Heart left ventricle (tissue), 16 donors: ENCODE data around the gene PCBP4. TPM values are rescaled to one million over a fixed set of nuclear protein-coding genes. Genes with fewer than 3 reads are reported as not detected.

Source experiments
- ATAC-seq, 4 donors: fragments of 200-7000 bp; cut with Tn5 transposase; one replicate each; pipeline ENCODE4 v1.9.1; 2020 to 2022; ENCODE audit warnings: moderate library complexity in 4 of 4, mild to moderate bottlenecking in 3 of 4, moderate number of reproducible peaks in 1 of 4
- DNase-seq, 5 donors: peaks; one replicate each; pipeline ENCODE4 v3.0.0-alpha.2; 2020
- H3K27ac ChIP-seq, 12 donors: fragments of 200-600 bp; sonication (generic) in 4 of 12; one replicate each; pipeline versions ENCODE4 v1.5.0 to v1.8.0; 2016 to 2022; ENCODE audit warnings: mild to moderate bottlenecking in 2 of 12
- H3K27me3 ChIP-seq, 9 donors: fragments of 200-600 bp; sonication (generic) in 2 of 9; one replicate each; pipeline versions ENCODE4 v1.5.1 to v1.8.0; 2016 to 2022; ENCODE audit warnings: mild to moderate bottlenecking in 3 of 9
- H3K36me3 ChIP-seq, 9 donors: fragments of 200-600 bp; sonication (generic) in 2 of 9; one replicate each; pipeline versions ENCODE4 v1.5.0 to v1.8.0; 2018 to 2022; ENCODE audit warnings: mild to moderate bottlenecking in 2 of 9
- H3K4me1 ChIP-seq, 12 donors: fragments of 200-600 bp; sonication (generic) in 4 of 12; one replicate each; pipeline versions ENCODE4 v1.5.0 to v1.8.0; 2016 to 2022; ENCODE audit warnings: mild to moderate bottlenecking in 3 of 12
- H3K4me3 ChIP-seq, 12 donors: fragments of 200-600 bp; sonication (generic) in 4 of 12; one replicate each; pipeline versions ENCODE4 v1.5.0 to v1.8.0; 2017 to 2022; ENCODE audit warnings: mild to moderate bottlenecking in 9 of 12, moderate library complexity in 4 of 12
- H3K9me3 ChIP-seq, 12 donors: fragments of 200-600 bp; sonication (generic) in 4 of 12; one replicate each; pipeline versions ENCODE4 v1.5.0 to v1.8.0; 2016 to 2022; ENCODE audit warnings: mild to moderate bottlenecking in 1 of 12
- POLR2A ChIP-seq, 2 donors: fragments of 450-650 bp; IDR thresholded peaks; one replicate each; pipeline ENCODE4 v1.6.1; 2017; ENCODE audit warnings: antibody characterized with exemption in 2 of 2, mild to moderate bottlenecking in 2 of 2, moderate library complexity in 2 of 2
- WGBS, 4 donors: extraction: QIAGEN DNeasy Blood & Tissue Kit in 2 of 4; methylation state at CpG; one replicate each; pipeline versions ENCODE4 v1.1.5 to v1.1.7; 2013 to 2018; 5-methylcytosine and 5-hydroxymethylcytosine counted together
- intact Hi-C, 10 donors: fragments of 100-400 bp; cut with DNase I; formaldehyde crosslinking; loops; one replicate each; pipeline versions ENCODE4 v1.11.1 to v1.14.2; 2022
- polyA plus RNA-seq, 2 donors: library from polyadenylated mRNA; stranded (reverse); fragments of 200-250 nt; gene quantifications; one replicate each; pipeline ENCODE4 v1.2.3, GENCODE V29; 2013
- total RNA-seq, 9 donors: library from RNA; depleted of rRNA in 2 of 9; stranded (reverse); fragments of >200 nt in 2 of 9; fragmentation: NEBNext Ultra II Directional in 3 of 9; extraction: Animal tissue kit (Norgen Biotek cat#: 25700) in 3 of 9; gene quantifications; one replicate each; pipeline versions ENCODE4 v1.1.0 to v1.2.4, GENCODE V29; 2016 to 2023
- TF ChIP-seq, protein P1 (sequence below), 12 donors: fragments of 200-600 bp; sonication (generic) in 4 of 12; IDR thresholded peaks; one replicate each; pipeline versions ENCODE4 v1.5.0 to v1.8.0; 2018 to 2022; ENCODE audit warnings: antibody characterized with exemption in 12 of 12, mild to moderate bottlenecking in 5 of 12
- donor health status: ischemic (EF 13 %, LVEDD 7.1; RV severe dilation, severe dysfunction).
- donor health status: healthy with polysubstance abuse.
- donor health status: DM: no; HTN: yes; CAD: no.
- donor health status: DM: no; HTN: no; CAD: no.
- donor health status: ischemic (EF 25% LVEDD 6.9; RV normal size, moderate dysfunction).
- donor health status: ischemic (EF 25% LVEDD 5.7; RV mildly dilated, moderate dysfunction).
- donor health status: healthy.
- donor health status: DM: yes; HTN: yes; CAD: no.
- donor health status: ischemic (EF 35%, LVEDD 5.7; RV mildly dilated, moderate dysfunction).
- donor health status: nonischemic (EF 11% LVEDD 7.7; RV severe dilation, severe dysfunction).
- donor health status: DM: yes; HTN: yes; CAD: no.
- donor health status: PGD.
- donor health status: ischemic (EF 29% LVEDD 5.4; RV normal size, mild dysfunction).
- donor health status: nonischemic (EF 23%, LVEDD 6.1; RV moderate dilation, normal function).

PCBP4 gene
- total and polyA plus RNA-seq, 11 donors: 55.4 to 149 (median 64.8) TPM

DNA sequence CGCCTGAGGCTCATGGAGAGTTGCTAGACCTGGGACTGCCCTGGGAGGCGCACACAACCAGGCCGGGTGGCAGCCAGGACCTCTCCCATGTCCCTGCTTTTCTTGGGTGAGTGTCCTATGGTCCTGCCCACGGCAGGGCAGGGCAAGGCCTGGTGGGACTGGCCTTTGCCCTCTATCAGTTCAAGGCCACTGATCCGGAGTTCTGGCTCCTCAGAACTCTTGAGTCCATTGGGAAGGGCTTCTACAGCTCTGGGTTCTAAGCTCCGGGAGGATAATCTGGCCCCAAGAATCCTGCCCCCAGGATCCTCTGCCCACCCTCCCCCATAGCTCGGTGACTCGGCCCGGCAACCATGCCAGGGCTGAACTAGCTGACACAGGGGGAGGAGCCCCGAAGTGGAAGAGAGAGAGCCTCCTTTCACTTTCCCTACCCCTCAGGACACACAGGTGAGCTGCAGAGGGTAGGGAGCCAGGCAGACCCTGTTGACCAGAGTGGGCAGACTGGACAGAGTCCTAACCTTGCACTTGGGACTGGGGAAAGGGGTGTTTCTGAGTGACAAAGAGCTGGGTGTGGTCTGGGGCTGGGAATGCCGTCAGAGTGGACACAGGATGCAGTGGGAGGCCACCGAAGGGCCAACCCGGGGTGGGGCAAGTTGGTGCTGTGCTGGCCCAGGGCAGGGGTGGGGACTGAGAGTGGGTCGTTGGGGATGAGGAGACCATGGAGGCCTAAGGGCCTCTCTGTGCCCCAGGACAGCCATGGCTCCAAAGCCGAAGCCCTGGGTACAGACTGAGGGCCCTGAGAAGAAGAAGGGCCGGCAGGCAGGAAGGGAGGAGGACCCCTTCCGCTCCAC is 24.4 kb downstream of the PCBP4 start:
- TF ChIP-seq POLR2A (IDR thresholded peaks at IDR 0.05): peak in 1 of 2 donors; percentile 41
- TF ChIP-seq, protein P1, sequence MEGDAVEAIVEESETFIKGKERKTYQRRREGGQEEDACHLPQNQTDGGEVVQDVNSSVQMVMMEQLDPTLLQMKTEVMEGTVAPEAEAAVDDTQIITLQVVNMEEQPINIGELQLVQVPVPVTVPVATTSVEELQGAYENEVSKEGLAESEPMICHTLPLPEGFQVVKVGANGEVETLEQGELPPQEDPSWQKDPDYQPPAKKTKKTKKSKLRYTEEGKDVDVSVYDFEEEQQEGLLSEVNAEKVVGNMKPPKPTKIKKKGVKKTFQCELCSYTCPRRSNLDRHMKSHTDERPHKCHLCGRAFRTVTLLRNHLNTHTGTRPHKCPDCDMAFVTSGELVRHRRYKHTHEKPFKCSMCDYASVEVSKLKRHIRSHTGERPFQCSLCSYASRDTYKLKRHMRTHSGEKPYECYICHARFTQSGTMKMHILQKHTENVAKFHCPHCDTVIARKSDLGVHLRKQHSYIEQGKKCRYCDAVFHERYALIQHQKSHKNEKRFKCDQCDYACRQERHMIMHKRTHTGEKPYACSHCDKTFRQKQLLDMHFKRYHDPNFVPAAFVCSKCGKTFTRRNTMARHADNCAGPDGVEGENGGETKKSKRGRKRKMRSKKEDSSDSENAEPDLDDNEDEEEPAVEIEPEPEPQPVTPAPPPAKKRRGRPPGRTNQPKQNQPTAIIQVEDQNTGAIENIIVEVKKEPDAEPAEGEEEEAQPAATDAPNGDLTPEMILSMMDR (IDR thresholded peaks at IDR 0.05): no peak
- peak in 3 of 4 donors; percentile 16 to 38 (median 35) for ATAC-seq
- 35 to 51% (median 40%) methylated on average over 14 to 17 of the region's 17 CpGs for WGBS, 4 donors
- no peaks in the 10 kb centered on the region for H3K9me3 ChIP-seq
- H3K4me3 ChIP-seq: peak overlapping the region in 11 of 12 donors; percentile 18 to 93 (median 78)
- intact Hi-C loops: loop anchor here in 9 of 10 donors (1.0 to 5.0 kb wide), 8 partner anchors 13 to 204 kb away; partner anchors contain the start of genes ABHD14B (in 7 of the 9) and ABHD14A (in 5 of the 9)
- H3K27ac ChIP-seq: peak overlapping the region; percentile 90 to 99 (median 95)
- peaks cover 0 to 30% (median 6%) of the 10 kb centered on the region in 9 donors for H3K36me3 ChIP-seq
- peaks cover 3 to 32% (median 23%) of the 10 kb centered on the region in 12 donors for H3K4me1 ChIP-seq
- peak; percentile 61 to 81 (median 62) for DNase-seq
- no peaks in the 10 kb centered on the region for H3K27me3 ChIP-seq

- H3K36me3 ChIP-seq: peaks cover 0 to 36% (median 13%) of the 10 kb centered on the region in 9 donors
- 0 to 2% (median 2%) methylated on average over 14 to 67 of the region's 67 CpGs for WGBS, 4 donors
- TF ChIP-seq POLR2A (IDR thresholded peaks at IDR 0.05): peak in 1 of 2 donors; percentile 63
- TF ChIP-seq, protein P1 (IDR thresholded peaks at IDR 0.05): peak in 11 of 12 donors; percentile 99 to 100 (median 100)
- peak within 1 kb of the TSS; percentile 36 to 93 (median 76) for H3K4me3 ChIP-seq
- H3K27ac ChIP-seq: peak within 1 kb of the TSS; percentile 90 to 99 (median 95)
- DNase-seq (peak; percentile 100), ATAC-seq (peak; percentile 95 to 98 (median 96))
- H3K9me3 ChIP-seq: no peaks in the 10 kb centered on the region
- H3K27me3 ChIP-seq: no peaks in the 10 kb centered on the region
- intact Hi-C loops: loop anchor here in 9 of 10 donors (1.0 to 5.0 kb wide), 8 partner anchors 14 to 205 kb away; partner anchors contain the start of genes ABHD14B (in 7 of the 9) and ABHD14A (in 5 of the 9)
- peaks cover 3 to 32% (median 23%) of the 10 kb centered on the region in 12 donors for H3K4me1 ChIP-seq
These were observed 25.3 kb downstream of the PCBP4 start, which contains the start of the genes PARP3 and RRP9 for GRCh38 chr3:51941798-51942602. Gene PARP3 (plus strand): TSS chr3:51942363. CDS start chr3:51943356, 993 bp downstream. Gene RRP9 (minus strand): TSS chr3:51941904. CDS start chr3:51941867, 37 bp downstream.

DNA sequence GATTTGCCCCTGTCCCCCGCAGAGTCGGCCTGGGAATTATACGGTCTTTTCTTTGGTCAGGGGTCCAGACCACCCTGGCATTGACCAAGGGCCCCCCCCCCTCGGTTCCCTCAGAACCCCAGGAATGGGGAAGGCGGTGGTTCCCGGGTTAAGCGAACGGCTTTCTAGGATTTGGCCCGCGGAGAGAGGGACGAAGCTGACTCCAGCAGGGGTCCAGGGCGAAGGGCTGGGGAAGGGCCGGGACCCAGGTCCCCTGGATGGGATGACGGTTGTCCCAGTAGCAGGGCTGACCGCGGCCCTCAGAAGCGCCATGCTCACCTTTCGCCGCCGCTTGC is 25.8 kb downstream of the PCBP4 start:
- intact Hi-C loops: loop anchor here in 4 of 10 donors (5.0 kb wide), 3 partner anchors 36 to 206 kb away; partner anchors contain the start of gene ABHD14A (in 1 of the 4)
- no peak for ATAC-seq
- H3K27me3 ChIP-seq: no peaks in the 10 kb centered on the region

More for the DNA sequence above, 25.8 kb downstream of the PCBP4 start:
- DNase-seq: no peak
- Histone ChIP-seq H3K4me1 (peaks cover 3 to 32% (median 23%) of the 10 kb centered on the region in 12 donors), H3K36me3 (peaks cover 0 to 42% (median 19%) of the 10 kb centered on the region in 9 donors), H3K27ac (peak overlapping the region in 11 of 12 donors; percentile 28 to 78 (median 58)), H3K4me3 (peak overlapping the region; percentile 36 to 93 (median 76)), H3K9me3 (no peaks in the 10 kb centered on the region)
- 0 to 1% (median 0%) methylated on average over 13 to 20 of the region's 20 CpGs for WGBS, 4 donors
- TF ChIP-seq, protein P1 (IDR thresholded peaks at IDR 0.05): no peak
- no peak for TF ChIP-seq POLR2A (IDR thresholded peaks at IDR 0.05)
